ENCODE data around the gene KMT5C.

KMT5C gene

GRCh38 chr19:55339105-55339888 is at the start of gene KMT5C:
TSS of gene KMT5C (plus strand) at chr19:55339876. CDS start at chr19:55341937, 2,061 bp downstream.
- peak; percentile 100 for DNase-seq (ENCODE audit: low read depth in 2 of 2)

DNA sequence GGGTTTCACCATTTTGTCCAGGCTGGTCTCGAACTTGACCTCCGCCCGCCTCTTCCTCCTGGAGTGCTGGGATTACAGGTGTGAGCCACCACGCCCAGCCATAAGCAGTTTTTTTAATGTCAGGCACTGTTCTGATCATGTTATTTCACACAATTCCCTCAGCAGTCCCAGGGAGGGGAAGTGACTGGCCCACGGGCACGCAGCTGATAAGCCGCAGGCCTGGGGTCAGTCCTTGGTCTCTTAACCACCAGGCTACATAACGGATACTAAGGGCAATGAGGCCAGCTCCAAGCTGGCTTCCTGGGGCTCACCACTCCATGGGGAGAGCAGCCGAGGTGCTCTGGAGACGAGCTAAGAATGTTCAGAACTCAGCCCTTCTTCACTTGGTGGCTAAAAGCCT is 42.4 kb upstream of the KMT5C start:
- DNase-seq (ENCODE audit: low read depth in 2 of 2): no peak

GRCh38 chr19:55299991-55300390 is 39.7 kb upstream of the KMT5C start:
- DNase-seq (ENCODE audit: low read depth in 2 of 2): no peak

DNA sequence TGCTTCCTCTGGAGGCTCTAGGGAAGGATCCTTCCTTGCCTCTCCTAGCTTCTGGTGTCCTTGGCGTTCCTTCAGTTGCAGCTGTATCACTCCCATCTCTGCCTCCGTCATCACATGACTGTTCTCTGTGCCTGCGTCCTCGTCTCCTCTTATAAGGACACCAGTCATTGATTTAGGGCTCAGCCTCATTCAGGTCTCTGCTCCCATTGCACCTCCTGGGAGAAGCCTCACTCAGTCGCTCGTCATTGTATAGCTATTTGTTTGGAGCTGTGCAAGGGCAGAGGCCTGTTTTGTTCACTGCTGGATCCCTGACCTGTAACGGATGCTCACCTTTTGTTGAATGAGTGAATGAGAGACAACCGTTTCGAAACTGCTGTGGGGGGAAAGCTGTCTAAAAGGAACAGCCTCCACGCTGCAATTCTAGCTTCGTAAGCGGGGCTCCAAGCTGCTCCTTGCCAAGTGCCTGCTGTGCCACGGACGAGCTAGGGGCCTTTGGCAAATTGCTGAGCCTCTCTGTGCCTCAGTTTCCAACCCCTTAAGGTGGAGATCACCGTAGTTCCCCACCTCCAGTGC is 38.7 kb upstream of the KMT5C start:
- no peak for DNase-seq (ENCODE audit: low read depth in 2 of 2)

DNA sequence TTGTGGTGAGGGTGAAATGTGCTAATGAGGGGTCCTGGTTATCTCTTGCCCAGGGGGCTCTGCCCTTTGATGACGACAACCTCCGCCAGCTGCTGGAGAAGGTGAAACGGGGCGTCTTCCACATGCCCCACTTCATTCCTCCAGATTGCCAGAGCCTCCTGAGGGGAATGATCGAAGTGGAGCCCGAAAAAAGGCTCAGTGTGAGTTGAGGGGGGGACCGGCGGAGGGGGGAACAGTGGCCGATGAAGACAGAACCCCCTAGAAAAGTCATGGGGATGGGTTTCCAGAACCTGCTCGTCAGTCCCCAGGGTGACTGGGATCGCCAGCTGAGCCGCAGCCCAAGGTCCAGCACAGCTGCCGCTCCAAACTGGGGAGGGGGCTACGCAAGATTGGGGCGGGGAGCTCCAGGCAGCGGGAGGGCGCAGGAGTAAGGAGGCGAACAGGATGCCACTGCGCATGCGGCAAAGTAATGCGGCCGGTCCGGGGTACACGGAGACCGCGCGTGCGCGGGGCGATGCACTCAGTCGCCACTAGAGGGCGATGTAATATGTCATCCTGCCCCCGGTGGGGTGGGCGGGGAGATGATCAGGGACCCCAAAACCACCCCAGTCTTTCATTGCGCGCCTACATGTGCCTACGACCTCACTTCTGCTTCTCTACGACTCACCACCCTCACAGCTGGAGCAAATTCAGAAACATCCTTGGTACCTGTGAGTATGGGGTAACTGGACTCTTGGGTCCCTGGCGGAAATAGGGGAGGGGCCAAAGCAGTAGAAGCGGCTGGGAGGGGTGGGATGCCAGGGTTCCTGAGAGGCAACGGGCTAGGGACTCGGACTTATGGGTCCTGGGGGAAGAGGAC is 38.0 kb upstream of the KMT5C start:
- peak; percentile 85 to 93 for DNase-seq (ENCODE audit: low read depth in 2 of 2)

DNA sequence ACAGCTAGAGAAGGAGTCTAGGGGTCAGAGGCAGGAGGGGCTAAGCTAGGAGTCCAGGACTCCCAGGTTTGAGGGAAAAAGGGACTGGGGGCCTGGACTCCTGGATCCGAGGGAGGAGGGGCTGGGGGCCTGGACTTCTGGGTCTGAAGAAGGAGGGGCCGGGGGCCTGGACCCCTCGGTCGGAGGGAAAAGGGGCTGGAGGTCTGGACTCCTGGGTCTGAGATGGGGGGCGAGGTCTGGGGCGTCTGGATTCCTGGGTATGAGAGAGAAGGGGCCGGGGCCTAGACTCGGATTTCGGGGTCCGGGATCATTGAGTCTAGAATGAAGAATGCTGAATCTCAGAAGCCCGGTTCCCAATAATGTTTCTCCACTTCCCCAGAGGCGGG is 37.4 kb upstream of the KMT5C start:
- DNase-seq (ENCODE audit: low read depth in 2 of 2): no peak

DNA sequence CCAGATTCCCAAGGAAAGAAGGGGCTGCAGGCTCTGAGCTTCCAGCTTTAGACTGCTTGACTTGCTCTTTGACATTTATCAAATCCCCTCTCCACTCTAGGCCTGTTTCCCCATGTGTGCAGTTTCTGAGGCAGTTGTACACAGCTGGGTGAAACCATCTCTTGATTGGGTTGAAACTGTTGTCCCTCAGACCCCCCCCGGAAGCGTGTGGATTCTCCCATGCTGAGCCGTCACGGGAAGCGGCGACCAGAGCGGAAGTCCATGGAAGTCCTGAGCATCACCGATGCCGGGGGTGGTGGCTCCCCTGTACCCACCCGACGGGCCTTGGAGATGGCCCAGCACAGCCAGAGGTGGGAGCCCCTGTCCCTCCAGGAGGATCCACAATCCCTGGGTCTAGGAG is 36.2 kb upstream of the KMT5C start:
- DNase-seq (ENCODE audit: low read depth in 2 of 2): no peak

DNA sequence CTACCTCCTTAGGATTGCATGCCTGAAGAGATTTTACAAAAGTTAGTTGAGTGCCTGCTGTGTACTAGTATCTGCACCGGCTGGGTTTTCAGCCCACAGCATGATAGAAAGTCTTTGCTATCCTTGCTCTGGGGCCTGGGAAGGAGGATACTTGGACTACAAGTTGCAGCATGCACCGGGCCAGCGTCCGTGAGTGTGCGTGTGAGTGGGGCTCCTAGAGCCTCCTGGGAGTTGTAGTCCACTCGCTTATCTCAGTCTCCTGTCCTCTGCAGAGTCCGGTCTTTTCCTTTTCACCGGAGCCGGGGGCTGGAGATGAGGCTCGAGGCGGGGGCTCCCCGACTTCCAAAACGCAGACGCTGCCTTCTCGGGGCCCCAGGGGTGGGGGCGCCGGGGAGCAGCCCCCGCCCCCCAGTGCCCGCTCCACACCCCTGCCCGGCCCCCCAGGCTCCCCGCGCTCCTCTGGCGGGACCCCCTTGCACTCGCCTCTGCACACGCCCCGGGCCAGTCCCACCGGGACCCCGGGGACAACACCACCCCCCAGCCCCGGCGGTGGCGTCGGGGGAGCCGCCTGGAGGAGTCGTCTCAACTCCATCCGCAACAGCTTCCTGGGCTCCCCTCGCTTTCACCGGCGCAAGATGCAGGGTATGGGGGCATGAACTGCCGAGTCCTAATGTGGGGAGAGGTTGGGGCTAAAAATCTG is 35.2 kb upstream of the KMT5C start:
- DNase-seq (ENCODE audit: low read depth in 2 of 2): peak; percentile 14 to 31

DNA sequence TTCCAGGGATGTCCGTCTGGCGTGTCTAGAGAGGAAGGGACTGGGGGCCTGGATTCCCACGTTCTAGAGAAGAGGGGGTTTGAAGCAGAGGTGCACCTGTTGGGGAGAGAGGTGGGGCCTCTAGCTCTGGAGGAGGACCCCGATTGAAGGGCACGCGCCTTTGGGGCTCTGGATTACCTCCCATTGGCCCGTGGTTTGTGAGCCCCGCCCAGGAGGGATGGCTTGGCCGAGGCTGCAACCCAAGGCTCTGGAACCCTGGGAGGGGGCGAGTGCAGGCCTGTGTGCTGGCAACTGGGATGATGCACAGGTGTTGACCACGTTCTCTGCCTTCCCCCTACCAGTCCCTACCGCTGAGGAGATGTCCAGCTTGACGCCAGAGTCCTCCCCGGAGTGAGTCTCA is 34.7 kb upstream of the KMT5C start:
- no peak for DNase-seq (ENCODE audit: low read depth in 2 of 2)

DNA sequence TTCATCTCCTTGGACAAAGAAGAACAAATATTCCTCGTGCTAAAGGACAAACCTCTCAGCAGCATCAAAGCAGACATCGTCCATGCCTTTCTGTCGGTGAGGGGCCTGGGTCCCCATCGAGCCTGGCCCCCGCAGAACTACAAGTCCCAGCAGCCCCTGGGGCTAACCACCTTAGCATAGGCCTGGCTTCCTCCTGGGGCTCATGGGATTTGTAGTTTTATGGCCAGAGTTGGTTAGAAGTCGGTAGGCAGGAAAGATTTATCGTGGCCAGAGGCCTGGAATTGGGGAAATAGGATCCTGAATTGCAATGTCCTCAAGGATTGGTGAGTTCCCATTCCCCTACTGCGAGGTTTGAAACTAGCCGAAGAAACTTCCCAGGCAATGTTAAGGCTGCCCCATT is 34.2 kb upstream of the KMT5C start:
- DNase-seq (ENCODE audit: low read depth in 2 of 2): peak; percentile 24 to 41

GRCh38 chr19:55305983-55306562 is 33.6 kb upstream of the KMT5C start:
- no peak for DNase-seq (ENCODE audit: low read depth in 2 of 2)

DNA sequence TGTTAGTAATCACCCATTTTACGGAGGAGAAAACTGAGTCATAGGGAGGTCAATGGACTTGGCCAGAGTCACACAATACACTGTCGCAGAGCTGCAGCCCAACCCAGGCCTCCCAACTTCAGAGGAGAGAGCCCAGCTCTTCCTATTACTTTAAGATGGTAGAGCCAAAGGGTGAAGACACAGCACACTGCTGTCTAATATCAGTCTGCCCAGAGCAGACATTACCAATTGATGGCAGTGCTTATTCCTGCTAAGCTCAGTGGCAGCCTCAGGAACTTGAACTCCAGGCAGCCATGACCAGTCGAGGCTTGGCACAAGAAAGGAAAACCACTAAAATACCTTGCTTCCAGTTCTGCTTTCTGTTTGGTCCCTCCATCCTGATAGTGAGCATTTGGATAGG is 33.0 kb upstream of the KMT5C start:
- no peak for DNase-seq (ENCODE audit: low read depth in 2 of 2)

DNA sequence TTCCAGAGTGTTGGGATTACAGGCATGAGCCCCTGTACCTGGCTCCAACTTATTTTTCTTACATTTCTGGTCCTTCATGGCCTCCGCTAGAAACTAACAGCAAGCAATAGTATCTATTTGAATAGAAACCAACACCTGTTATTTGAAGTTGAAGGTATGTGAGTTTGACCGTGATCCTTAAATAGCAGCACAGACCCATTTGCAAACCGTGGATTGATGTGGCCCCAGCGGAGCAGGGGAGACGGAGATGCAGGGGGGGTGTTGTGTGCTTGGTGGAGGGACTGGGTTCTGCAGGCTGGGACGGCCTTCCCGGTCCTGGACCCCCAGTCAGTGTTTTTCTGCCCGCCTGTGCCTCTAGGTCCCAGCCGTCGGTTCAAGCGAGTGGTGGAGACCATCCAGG is 31.4 kb upstream of the KMT5C start:
- no peak for DNase-seq (ENCODE audit: low read depth in 2 of 2)

- no peak for DNase-seq (ENCODE audit: low read depth in 2 of 2)
Measured at GRCh38 chr19:55309448-55309847, 30.2 kb upstream of the KMT5C start.

GRCh38 chr19:55310498-55310897 is 29.2 kb upstream of the KMT5C start:
- no peak for DNase-seq (ENCODE audit: low read depth in 2 of 2)

- no peak for DNase-seq (ENCODE audit: low read depth in 2 of 2)
Measured at GRCh38 chr19:55311397-55311796, 28.3 kb upstream of the KMT5C start.

GRCh38 chr19:55311797-55312196 is 27.9 kb upstream of the KMT5C start:
- DNase-seq (ENCODE audit: low read depth in 2 of 2): no peak

DNA sequence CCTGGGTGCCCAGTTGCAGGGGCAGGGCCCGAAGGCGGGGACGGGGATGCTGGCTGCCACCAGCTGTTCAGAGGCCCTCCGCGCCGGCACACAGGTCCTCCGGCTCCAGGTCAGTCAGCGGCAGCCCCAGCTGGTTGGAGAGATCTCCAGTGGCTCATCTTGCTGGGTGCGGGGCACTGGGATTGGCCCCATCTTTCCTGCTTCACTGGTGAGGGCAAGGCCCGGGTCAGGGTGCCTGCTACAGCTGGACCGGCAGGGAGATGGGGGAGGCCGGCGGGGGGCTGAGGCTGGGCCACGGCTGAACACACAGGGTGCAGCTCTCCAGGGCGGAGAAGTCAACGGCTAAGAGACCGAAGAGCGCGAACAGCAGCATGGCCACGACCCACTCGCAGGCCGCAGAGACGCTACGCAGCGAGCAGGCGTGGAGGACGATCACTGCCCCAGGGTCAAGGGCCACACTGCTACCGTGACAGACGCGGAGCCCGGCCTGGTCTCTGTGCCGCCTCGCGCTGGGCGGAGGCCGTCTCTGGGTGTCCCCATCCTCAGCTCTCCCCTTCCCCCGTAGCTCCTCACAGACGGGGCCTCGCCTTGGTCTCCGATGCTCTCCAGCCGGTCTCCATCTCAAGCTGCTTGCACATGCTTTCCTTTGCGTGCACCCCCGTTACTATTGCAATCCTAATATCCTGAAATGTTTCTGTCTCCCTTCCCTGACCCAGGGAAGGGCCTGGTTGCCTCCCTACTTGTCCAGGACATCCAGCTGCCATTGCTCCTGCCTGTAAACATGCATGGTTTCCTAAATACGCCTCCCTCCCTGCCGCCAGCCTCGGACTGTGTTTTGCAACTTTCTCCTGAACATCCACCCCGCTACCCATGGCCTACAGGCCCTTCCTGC is 26.8 kb upstream of the KMT5C start:
- no peak for DNase-seq (ENCODE audit: low read depth in 2 of 2)

GRCh38 chr19:55314396-55314795 is 25.3 kb upstream of the KMT5C start:
- no peak for DNase-seq (ENCODE audit: low read depth in 2 of 2)

- no peak for DNase-seq (ENCODE audit: low read depth in 2 of 2)
Measured at GRCh38 chr19:55315956-55316525, 23.6 kb upstream of the KMT5C start.

All from stimulated activated CD4-positive, alpha-beta T cell treated with anti-CD3 and anti-CD28 coated beads, Interleukin-15, amount 100 ng/mL, for 48 hours (primary cell).